GM21619 (cell line): ENCODE results near the gene TPT1.
"Not testable (repeated sequence)": the region's sequence is repeated elsewhere in the genome, so short reads cannot be mapped to it uniquely, and the experiment has no call there.

Source experiments
- ATAC-seq: cut with Tn5 transposase; IDR thresholded peaks from one replicate; pipeline ENCODE4 v1.9.1; 2021; ENCODE audit not compliant: unreplicated experiment

Gene TPT1

GRCh38 chr13:45368005-45368404 is 27.0 kb upstream of the TPT1 start:
- no peak for ATAC-seq

- ATAC-seq, result peak; percentile 95
These were observed 26.4 kb upstream of the TPT1 start for GRCh38 chr13:45367358-45367757.

GRCh38 chr13:45365558-45365885 is 24.5 kb upstream of the TPT1 start:
- no peak for ATAC-seq

GRCh38 chr13:45364876-45365557 is 24.0 kb upstream of the TPT1 start:
- ATAC-seq, result no peak

- no peak for ATAC-seq
These were observed 22.0 kb upstream of the TPT1 start for GRCh38 chr13:45362939-45363338.

- no peak for ATAC-seq
These were observed 20.7 kb upstream of the TPT1 start for GRCh38 chr13:45361596-45362206.

- ATAC-seq, result no peak
These were observed 16.1 kb upstream of the TPT1 start for GRCh38 chr13:45356966-45357672.

GRCh38 chr13:45353895-45354294 is 12.9 kb upstream of the TPT1 start:
- ATAC-seq, result no peak

- ATAC-seq, result no peak
These were observed 11.0 kb upstream of the TPT1 start for GRCh38 chr13:45352031-45352430.

GRCh38 chr13:45350152-45350551 is 9.2 kb upstream of the TPT1 start:
- ATAC-seq, result no peak

GRCh38 chr13:45349438-45349837 is 8.5 kb upstream of the TPT1 start:
- no peak for ATAC-seq

- ATAC-seq, result not testable (repeated sequence)
These were observed 3.1 kb upstream of the TPT1 start for GRCh38 chr13:45344064-45344463.

- not testable (repeated sequence) for ATAC-seq
These were observed 2.1 kb upstream of the TPT1 start for GRCh38 chr13:45343102-45343501.

GRCh38 chr13:45342668-45343067 is 1.7 kb upstream of the TPT1 start:
- not testable (repeated sequence) for ATAC-seq

- no peak for ATAC-seq
These were observed 967 bp upstream of the TPT1 start for GRCh38 chr13:45341799-45342500.

- ATAC-seq, result peak; percentile 33
These were observed 455 bp downstream of the TPT1 start for GRCh38 chr13:45340422-45341033.

- ATAC-seq, result no peak
These were observed 1.1 kb downstream of the TPT1 start for GRCh38 chr13:45339867-45340266.

- ATAC-seq, result no peak
These were observed 1.6 kb downstream of the TPT1 start for GRCh38 chr13:45339399-45339798.

- ATAC-seq, result no peak
These were observed 3.2 kb downstream of the TPT1 start for GRCh38 chr13:45337803-45338202.

- ATAC-seq, result no peak
These were observed 3.6 kb downstream of the TPT1 start for GRCh38 chr13:45337395-45337794.
